Bronchial epithelial cell (primary cell): ENCODE data around the gene NOL6. TPM values are rescaled to one million over a fixed set of nuclear protein-coding genes. Genes with fewer than 3 reads are reported as not detected.

ENCODE experiments used
- DNase-seq: peaks from one replicate; pipeline ENCODE4 v3.0.0-alpha.2; 2010; ENCODE audit warnings: low read depth
- FAIRE-seq: peaks from 2 replicates; lab custom pipeline; 2011; peaks lifted over from hg19 to GRCh38; lab: Jason Lieb, UNC
- H3K27me3 ChIP-seq: 2 replicates; pipeline ENCODE4 v1.5.1; 2011; ENCODE audit warnings: low read length; ENCODE audit not compliant: control insufficient read depth, insufficient read depth
- H3K36me3 ChIP-seq: 2 replicates; pipeline ENCODE4 v1.5.1; 2011; ENCODE audit warnings: low read length; ENCODE audit not compliant: control insufficient read depth, insufficient read depth
- H3K4me3 ChIP-seq: 2 replicates; pipeline ENCODE4 v1.5.1; 2011; ENCODE audit warnings: mild to moderate bottlenecking, low read depth, low read length, control low read depth
- total RNA-seq: library from RNA; depleted of rRNA; stranded (reverse); fragments of >200 nt; gene quantifications from 2 replicates; pipeline ENCODE4 v1.2.1, GENCODE V29; 2014
- TF ChIP-seq, protein P1 (sequence below): IDR thresholded peaks from 2 replicates; pipeline ENCODE4 v1.5.1; 2011; ENCODE audit warnings: mild to moderate bottlenecking, moderate library complexity, low read length, control low read depth, inconsistent platforms; ENCODE audit not compliant: insufficient read depth, severe bottlenecking

The NOL6 gene
- total RNA-seq, 1 donor from 2014 or later = 35.3 TPM

DNA sequence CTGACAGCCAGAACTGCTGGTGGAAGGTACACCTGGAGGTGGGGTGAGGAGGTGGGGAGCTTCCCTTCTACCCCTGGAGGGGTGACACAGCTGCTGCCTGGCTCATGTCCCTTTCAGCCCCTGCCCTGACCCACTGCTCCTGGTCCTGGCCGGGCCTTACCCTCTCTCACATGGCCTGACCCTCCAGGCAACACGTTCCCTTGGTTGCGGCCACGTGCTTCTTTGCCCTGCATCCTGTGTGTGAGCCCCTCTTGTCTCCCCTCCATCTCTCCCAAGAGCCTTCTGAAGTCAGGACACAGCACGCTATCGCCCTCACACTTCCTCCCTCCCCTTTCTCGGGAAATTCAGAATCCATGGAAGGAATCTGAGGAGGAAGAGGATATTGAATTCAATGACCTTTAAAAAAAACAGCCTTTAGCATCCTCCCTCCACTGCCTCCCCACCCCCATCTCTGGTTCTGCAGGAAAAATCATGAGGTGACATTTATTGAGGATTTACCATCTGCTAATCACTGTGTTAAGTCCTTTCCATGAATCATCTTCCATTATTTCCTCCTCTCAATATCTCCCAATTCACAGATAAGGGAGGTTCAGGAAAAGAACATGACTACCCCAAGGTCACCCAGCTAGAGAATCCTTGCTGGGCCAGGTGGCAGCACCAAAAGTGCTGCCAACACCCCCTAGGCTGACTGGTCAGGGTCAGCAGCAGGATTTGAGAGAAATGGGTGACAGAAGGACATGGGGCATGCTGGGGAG, 34.6 kb downstream of the NOL6 start:
- Histone ChIP-seq H3K4me3 (no peak overlapping the region), H3K36me3 (peaks cover 11% of the 10 kb centered on the region), H3K27me3 (no peaks in the 10 kb centered on the region)
- no peak for FAIRE-seq
- no peak for DNase-seq
- TF ChIP-seq, protein P1, sequence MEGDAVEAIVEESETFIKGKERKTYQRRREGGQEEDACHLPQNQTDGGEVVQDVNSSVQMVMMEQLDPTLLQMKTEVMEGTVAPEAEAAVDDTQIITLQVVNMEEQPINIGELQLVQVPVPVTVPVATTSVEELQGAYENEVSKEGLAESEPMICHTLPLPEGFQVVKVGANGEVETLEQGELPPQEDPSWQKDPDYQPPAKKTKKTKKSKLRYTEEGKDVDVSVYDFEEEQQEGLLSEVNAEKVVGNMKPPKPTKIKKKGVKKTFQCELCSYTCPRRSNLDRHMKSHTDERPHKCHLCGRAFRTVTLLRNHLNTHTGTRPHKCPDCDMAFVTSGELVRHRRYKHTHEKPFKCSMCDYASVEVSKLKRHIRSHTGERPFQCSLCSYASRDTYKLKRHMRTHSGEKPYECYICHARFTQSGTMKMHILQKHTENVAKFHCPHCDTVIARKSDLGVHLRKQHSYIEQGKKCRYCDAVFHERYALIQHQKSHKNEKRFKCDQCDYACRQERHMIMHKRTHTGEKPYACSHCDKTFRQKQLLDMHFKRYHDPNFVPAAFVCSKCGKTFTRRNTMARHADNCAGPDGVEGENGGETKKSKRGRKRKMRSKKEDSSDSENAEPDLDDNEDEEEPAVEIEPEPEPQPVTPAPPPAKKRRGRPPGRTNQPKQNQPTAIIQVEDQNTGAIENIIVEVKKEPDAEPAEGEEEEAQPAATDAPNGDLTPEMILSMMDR = no peak

GRCh38 chr9:33437898-33438297, 35.8 kb downstream of the NOL6 start:
- TF ChIP-seq, protein P1 = no peak
- DNase-seq (no peak), FAIRE-seq (no peak)
- Histone ChIP-seq H3K36me3 (peaks cover 11% of the 10 kb centered on the region), H3K27me3 (no peaks in the 10 kb centered on the region), H3K4me3 (no peak overlapping the region)

- H3K36me3 ChIP-seq = peaks cover 6% of the 10 kb centered on the region
- DNase-seq = no peak
- H3K27me3 ChIP-seq = no peaks in the 10 kb centered on the region
- TF ChIP-seq, protein P1 = no peak
- no peak overlapping the region for H3K4me3 ChIP-seq
- no peak for FAIRE-seq
Observed at GRCh38 chr9:33437205-33437604, 36.5 kb downstream of the NOL6 start.

DNA sequence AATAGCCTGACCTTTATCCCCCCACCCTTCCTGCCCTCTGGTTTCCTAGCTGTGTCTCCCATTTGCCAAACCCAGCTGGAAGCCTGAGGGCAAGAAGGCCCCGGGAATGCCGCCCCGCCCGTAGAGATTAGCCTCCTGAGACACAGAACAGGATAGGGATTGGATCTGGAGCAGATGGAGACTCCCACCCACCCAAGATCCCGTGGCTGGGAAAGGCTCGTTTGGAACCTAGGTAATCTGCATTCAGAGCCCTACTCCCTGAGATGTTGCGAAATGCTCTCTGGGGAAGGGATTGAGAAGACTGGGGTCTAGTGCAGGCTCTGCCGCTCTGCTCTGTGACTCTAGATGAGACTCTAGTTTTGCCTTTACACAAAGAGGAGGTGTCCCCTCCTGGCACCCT, 37.3 kb downstream of the NOL6 start:
- Histone ChIP-seq H3K27me3 (no peaks in the 10 kb centered on the region), H3K4me3 (no peak overlapping the region), H3K36me3 (peaks cover 1% of the 10 kb centered on the region)
- TF ChIP-seq, protein P1 = no peak
- DNase-seq = no peak
- FAIRE-seq = no peak

GRCh38 chr9:33435821-33436277, 37.9 kb downstream of the NOL6 start:
- TF ChIP-seq, protein P1 = no peak
- FAIRE-seq (no peak), DNase-seq (no peak)
- H3K36me3 ChIP-seq = no peaks in the 10 kb centered on the region
- H3K27me3 ChIP-seq = no peaks in the 10 kb centered on the region
- no peak overlapping the region for H3K4me3 ChIP-seq
